Esophagus muscularis mucosa (tissue), 3 donors: ENCODE data around the gene APLN.

Experiments
- POLR2A ChIP-seq: fragments of 450-650 bp; IDR thresholded peaks from one replicate; pipeline ENCODE4 v1.6.1; 2017; ENCODE audit warnings: antibody characterized with exemption, moderate library complexity, mild to moderate bottlenecking, low read depth
- TF ChIP-seq, protein P1 (sequence below), 3 experiments: fragments of 200-600 bp in 2 of 3; fragments of 450-650 bp in 1 of 3; sonication (generic) in 2 of 3; IDR thresholded peaks; one replicate each; pipeline ENCODE4 v1.5.1; 2017 to 2019; ENCODE audit warnings: antibody characterized with exemption in 3 of 3, mild to moderate bottlenecking in 2 of 3, moderate library complexity in 1 of 3

DNA sequence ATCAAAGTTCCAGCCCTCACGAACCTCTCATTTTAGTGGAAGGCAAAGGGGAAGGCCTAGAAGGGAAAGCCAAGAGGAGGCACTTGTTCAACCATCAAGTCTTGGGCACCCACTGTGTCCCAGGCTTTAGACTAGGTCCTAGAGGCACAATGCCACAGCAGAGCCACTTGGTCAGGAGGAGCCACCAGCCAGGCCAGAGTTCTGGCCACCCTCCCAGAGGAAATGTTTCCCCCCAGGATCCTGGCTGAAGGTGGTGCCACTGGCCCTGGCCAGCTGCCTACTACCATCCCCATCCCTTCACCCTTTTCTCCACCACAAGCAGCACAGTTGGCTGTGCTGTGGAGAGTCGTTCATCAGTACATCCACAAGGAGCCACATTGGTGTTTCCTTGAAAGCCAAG lies 49.7 kb upstream of the APLN start:
- TF ChIP-seq, protein P1, sequence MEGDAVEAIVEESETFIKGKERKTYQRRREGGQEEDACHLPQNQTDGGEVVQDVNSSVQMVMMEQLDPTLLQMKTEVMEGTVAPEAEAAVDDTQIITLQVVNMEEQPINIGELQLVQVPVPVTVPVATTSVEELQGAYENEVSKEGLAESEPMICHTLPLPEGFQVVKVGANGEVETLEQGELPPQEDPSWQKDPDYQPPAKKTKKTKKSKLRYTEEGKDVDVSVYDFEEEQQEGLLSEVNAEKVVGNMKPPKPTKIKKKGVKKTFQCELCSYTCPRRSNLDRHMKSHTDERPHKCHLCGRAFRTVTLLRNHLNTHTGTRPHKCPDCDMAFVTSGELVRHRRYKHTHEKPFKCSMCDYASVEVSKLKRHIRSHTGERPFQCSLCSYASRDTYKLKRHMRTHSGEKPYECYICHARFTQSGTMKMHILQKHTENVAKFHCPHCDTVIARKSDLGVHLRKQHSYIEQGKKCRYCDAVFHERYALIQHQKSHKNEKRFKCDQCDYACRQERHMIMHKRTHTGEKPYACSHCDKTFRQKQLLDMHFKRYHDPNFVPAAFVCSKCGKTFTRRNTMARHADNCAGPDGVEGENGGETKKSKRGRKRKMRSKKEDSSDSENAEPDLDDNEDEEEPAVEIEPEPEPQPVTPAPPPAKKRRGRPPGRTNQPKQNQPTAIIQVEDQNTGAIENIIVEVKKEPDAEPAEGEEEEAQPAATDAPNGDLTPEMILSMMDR (IDR thresholded peaks at IDR 0.05) = no peak
- TF ChIP-seq POLR2A = no peak
